B cell (primary cell): ENCODE data around the gene MDGA2. TPM values are rescaled to one million over a fixed set of nuclear protein-coding genes. Genes with fewer than 3 reads are reported as not detected.

ENCODE experiments used
- ATAC-seq: fragments of 200-7000 bp; cut with Tn5 transposase; one replicate; pipeline ENCODE4 v1.10.0; 2021; ENCODE audit warnings: low read depth, mild to moderate bottlenecking, moderate number of reproducible peaks, moderate library complexity
- CTCF ChIA-PET: fragments of 350-600 bp; sonication (Branson Sonifier 250); formaldehyde crosslinking; loops from one replicate; lab custom pipeline; 2021; ENCODE audit warnings: antibody characterized with exemption, inconsistent platforms; lab: Charles Lee
- POLR2A ChIA-PET: fragments of 350-600 bp; sonication (Branson Sonifier 250); formaldehyde crosslinking; loops from one replicate; lab custom pipeline; 2021; ENCODE audit warnings: antibody characterized with exemption; lab: Charles Lee
- DNase-seq: peaks from one replicate; pipeline ENCODE4 v3.0.0; 2013
- H2AFZ ChIP-seq: 2 replicates; pipeline ENCODE4 v1.6.1; 2012; ENCODE audit warnings: mild to moderate bottlenecking, low read depth, low read length; ENCODE audit not compliant: insufficient read depth, poor library complexity, severe bottlenecking
- H3K27ac ChIP-seq, 2 donors: 1 replicate in 1 of 2; 2 replicates in 1 of 2; pipeline ENCODE4 v1.5.1; 2012 to 2013; ENCODE audit warnings: low read length in 2 of 2, mild to moderate bottlenecking in 2 of 2, moderate library complexity in 1 of 2
- H3K27me3 ChIP-seq, 4 experiments: fragments of 200-600 bp in 1 of 4; sonication (generic) in 1 of 4; replicated peaks in 1 of 4; 1 replicate in 2 of 4; 2 replicates in 2 of 4; pipeline versions ENCODE4 v1.6.1 to v1.7.0; 2013 to 2016; ENCODE audit warnings: low read length in 3 of 4, mild to moderate bottlenecking in 2 of 4, mixed read lengths in 1 of 4, moderate library complexity in 1 of 4; ENCODE audit not compliant: insufficient read depth in 4 of 4, control insufficient read depth in 3 of 4; ENCODE audit errors: control extremely low read depth in 1 of 4
- H3K36me3 ChIP-seq, 2 experiments: replicated peaks in 1 of 2; 1 replicate in 1 of 2; 2 replicates in 1 of 2; pipeline versions ENCODE4 v1.6.1 to v1.7.1; 2013; ENCODE audit warnings: low read length in 1 of 2; ENCODE audit not compliant: insufficient read depth in 2 of 2, control insufficient read depth in 1 of 2; ENCODE audit errors: control extremely low read depth in 1 of 2, extremely low read depth in 1 of 2
- H3K4me1 ChIP-seq, 2 donors: fragments of 200-600 bp in 1 of 2; sonication (generic) in 1 of 2; 1 replicate in 1 of 2; 2 replicates in 1 of 2; pipeline versions ENCODE4 v1.5.1 to v1.6.1; 2013 to 2017; ENCODE audit warnings: low read length in 2 of 2; ENCODE audit not compliant: control insufficient read depth in 2 of 2, insufficient read depth in 2 of 2
- H3K4me2 ChIP-seq: replicated peaks from 2 replicates; pipeline ENCODE3; 2012; ENCODE audit warnings: mild to moderate bottlenecking, low read depth, low read length; ENCODE audit not compliant: poor library complexity, severe bottlenecking
- H3K4me3 ChIP-seq, 5 experiments: fragments of 200-600 bp in 1 of 5; sonication (generic) in 1 of 5; 1 replicate in 3 of 5; 2 replicates in 2 of 5; pipeline versions ENCODE4 v1.5.1 to v1.7.0; 2011 to 2016; ENCODE audit warnings: low read length in 4 of 5, mild to moderate bottlenecking in 4 of 5, low read depth in 2 of 5, control low read depth in 1 of 5, moderate library complexity in 1 of 5; ENCODE audit not compliant: insufficient read depth in 1 of 5; ENCODE audit errors: control extremely low read depth in 1 of 5, extremely low read depth in 1 of 5
- H3K79me2 ChIP-seq: fragments of 200-600 bp; sonication (generic); one replicate; pipeline ENCODE4 v1.6.0; 2016; ENCODE audit warnings: low read length; ENCODE audit not compliant: control insufficient read depth, insufficient read depth
- H3K9ac ChIP-seq: fragments of 200-600 bp; sonication (generic); 2 replicates; pipeline ENCODE4 v1.6.1; 2017; ENCODE audit warnings: mild to moderate bottlenecking, low read length, moderate library complexity
- H3K9me3 ChIP-seq, 3 donors: one replicate each; pipeline versions ENCODE4 v1.6.1 to v1.7.1; 2013; ENCODE audit warnings: low read length in 2 of 3; ENCODE audit not compliant: control insufficient read depth in 2 of 3, insufficient read depth in 1 of 3; ENCODE audit errors: control extremely low read depth in 1 of 3
- H4K20me1 ChIP-seq: 2 replicates; pipeline ENCODE4 v1.6.0; 2012; ENCODE audit warnings: mild to moderate bottlenecking, low read length; ENCODE audit not compliant: insufficient read depth, control insufficient read depth, poor library complexity, severe bottlenecking
- H3K27ac Mint-ChIP-seq: one replicate; pipeline ENCODE4 v1.8.0; 2021; ENCODE audit warnings: mixed read lengths
- H3K27me3 Mint-ChIP-seq: one replicate; pipeline ENCODE4 v1.8.0; 2021; ENCODE audit warnings: mixed read lengths
- H3K4me1 Mint-ChIP-seq: one replicate; pipeline ENCODE4 v1.8.0; 2021; ENCODE audit warnings: mixed read lengths
- H3K4me3 Mint-ChIP-seq: one replicate; pipeline ENCODE4 v1.8.0; 2021; ENCODE audit warnings: mixed read lengths
- H3K9me3 Mint-ChIP-seq: one replicate; pipeline ENCODE4 v1.8.0; 2022; ENCODE audit warnings: mixed read lengths; ENCODE audit not compliant: insufficient read depth
- EZH2 ChIP-seq: IDR thresholded peaks from 2 replicates; pipeline ENCODE4 v1.6.1; 2012; ENCODE audit warnings: borderline replicate concordance, low read depth, mild to moderate bottlenecking, moderate library complexity, low read length; ENCODE audit not compliant: insufficient read depth, poor library complexity, severe bottlenecking
- WGBS: methylation state at CpG from one replicate; pipeline ENCODE4 v1.1.5; 2013; ENCODE audit warnings: missing lambda C conversion rate; ENCODE audit not compliant: insufficient coverage; 5-methylcytosine and 5-hydroxymethylcytosine counted together
- intact Hi-C: fragments of 100-400 bp; cut with micrococcal nuclease; formaldehyde crosslinking; loops from one replicate; pipeline ENCODE4 v1.10.0; 2022
- polyA plus RNA-seq: library from polyadenylated mRNA; depleted of rRNA; stranded (reverse); fragments of >200 nt; gene quantifications from 2 replicates; pipeline ENCODE4 v1.2.3, GENCODE V29; 2012
- total RNA-seq, 2 donors: library from RNA; stranded (reverse); fragments of 120-200 nt in 1 of 2; gene quantifications; 1 replicate in 1 of 2; 2 replicates in 1 of 2; pipeline versions ENCODE4 v1.2.3 to v1.2.4, GENCODE V29; 2013 to 2022
- TF ChIP-seq, protein P1 (sequence below): fragments of 200-600 bp; IDR thresholded peaks from one replicate; pipeline ENCODE4 v1.8.0; 2022; ENCODE audit warnings: antibody characterized with exemption, mild to moderate bottlenecking

MDGA2 gene
- total and polyA plus RNA-seq, 2 donors (not counting 1 experiment from before 2014, with no cell fraction given), result not detected

DNA sequence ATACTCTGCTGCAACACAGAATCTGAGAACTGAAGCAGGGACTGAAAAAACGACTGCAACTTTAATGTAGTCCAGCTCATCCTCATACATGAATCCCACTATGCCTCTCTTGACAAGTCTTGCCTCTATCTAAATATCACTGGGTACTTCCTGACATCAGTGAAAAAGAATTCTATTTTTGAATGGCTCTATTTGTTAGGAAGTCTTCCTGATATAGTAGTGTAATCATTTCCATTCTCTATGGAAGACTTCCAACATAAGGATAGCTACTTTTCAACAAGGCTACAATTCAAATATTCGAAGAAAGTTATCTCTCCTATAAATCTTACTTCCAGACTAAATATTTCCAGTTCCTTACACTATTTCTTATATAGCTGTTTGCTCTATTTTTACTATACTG lies 167.5 kb downstream of the MDGA2 start:
- no peaks in the 10 kb centered on the region for H4K20me1 ChIP-seq
- H3K4me1 ChIP-seq, result no peaks in the 10 kb centered on the region
- no peak overlapping the region for H2AFZ ChIP-seq
- Mint-ChIP-seq H3K27ac (no peak overlapping the region), H3K9me3 (no peaks in the 10 kb centered on the region), H3K4me1 (no peaks in the 10 kb centered on the region), H3K27me3 (no peaks in the 10 kb centered on the region), H3K4me3 (no peak overlapping the region)
- H3K9me3 ChIP-seq, result no peaks in the 10 kb centered on the region
- H3K9ac ChIP-seq, result no peak overlapping the region
- DNase-seq (no peak), ATAC-seq (no peak)
- no peaks in the 10 kb centered on the region for H3K79me2 ChIP-seq
- 60% methylated on average over 1 of the region's 2 CpGs for WGBS
- no peak overlapping the region for H3K4me2 ChIP-seq
- H3K27ac ChIP-seq, result no peak overlapping the region
- POLR2A ChIA-PET, result no interaction called here
- no peak for TF ChIP-seq EZH2
- TF ChIP-seq, protein P1, sequence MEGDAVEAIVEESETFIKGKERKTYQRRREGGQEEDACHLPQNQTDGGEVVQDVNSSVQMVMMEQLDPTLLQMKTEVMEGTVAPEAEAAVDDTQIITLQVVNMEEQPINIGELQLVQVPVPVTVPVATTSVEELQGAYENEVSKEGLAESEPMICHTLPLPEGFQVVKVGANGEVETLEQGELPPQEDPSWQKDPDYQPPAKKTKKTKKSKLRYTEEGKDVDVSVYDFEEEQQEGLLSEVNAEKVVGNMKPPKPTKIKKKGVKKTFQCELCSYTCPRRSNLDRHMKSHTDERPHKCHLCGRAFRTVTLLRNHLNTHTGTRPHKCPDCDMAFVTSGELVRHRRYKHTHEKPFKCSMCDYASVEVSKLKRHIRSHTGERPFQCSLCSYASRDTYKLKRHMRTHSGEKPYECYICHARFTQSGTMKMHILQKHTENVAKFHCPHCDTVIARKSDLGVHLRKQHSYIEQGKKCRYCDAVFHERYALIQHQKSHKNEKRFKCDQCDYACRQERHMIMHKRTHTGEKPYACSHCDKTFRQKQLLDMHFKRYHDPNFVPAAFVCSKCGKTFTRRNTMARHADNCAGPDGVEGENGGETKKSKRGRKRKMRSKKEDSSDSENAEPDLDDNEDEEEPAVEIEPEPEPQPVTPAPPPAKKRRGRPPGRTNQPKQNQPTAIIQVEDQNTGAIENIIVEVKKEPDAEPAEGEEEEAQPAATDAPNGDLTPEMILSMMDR, result no peak
- H3K4me3 ChIP-seq, result no peak overlapping the region
- CTCF ChIA-PET, result no interaction called here
- H3K27me3 ChIP-seq, result no peaks in the 10 kb centered on the region
- H3K36me3 ChIP-seq, result no peaks in the 10 kb centered on the region
- intact Hi-C loops, result no loop called here

DNA sequence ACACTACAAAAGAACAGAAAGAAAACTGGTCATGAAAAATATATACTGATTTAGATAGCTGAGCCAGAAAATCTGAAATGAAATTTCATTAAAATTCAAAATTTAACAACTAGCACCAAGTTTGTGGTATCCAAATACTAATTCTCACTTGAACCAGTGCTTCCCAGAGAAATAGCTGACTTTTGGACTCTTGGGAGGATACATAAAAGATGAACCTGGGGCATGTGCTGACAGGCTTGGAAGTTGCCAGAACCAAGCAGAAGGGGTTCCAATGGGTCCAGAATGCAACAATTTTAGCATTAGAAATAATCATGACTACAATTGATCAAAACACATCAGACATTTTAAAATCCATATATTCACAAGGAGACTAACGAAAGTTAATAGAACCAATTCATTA lies 175.0 kb downstream of the MDGA2 start:
- no peak overlapping the region for H3K4me3 Mint-ChIP-seq
- H3K4me1 ChIP-seq, result no peaks in the 10 kb centered on the region
- peaks cover 0 to 4% (median 0%) of the 10 kb centered on the region in 3 donors for H3K9me3 ChIP-seq
- WGBS, result no CpG with 5 or more reads among the region's 1 CpG
- POLR2A ChIA-PET, result no interaction called here
- no peaks in the 10 kb centered on the region for H4K20me1 ChIP-seq
- no peaks in the 10 kb centered on the region for H3K79me2 ChIP-seq
- H3K27ac ChIP-seq, result no peak overlapping the region
- no peaks in the 10 kb centered on the region for H3K27me3 ChIP-seq
- intact Hi-C loops, result no loop called here
- no peaks in the 10 kb centered on the region for H3K36me3 ChIP-seq
- H3K9me3 Mint-ChIP-seq, result peaks cover 2% of the 10 kb centered on the region
- CTCF ChIA-PET, result no interaction called here
- H3K4me1 Mint-ChIP-seq, result no peaks in the 10 kb centered on the region
- H3K27me3 Mint-ChIP-seq, result no peaks in the 10 kb centered on the region
- H2AFZ ChIP-seq, result no peak overlapping the region
- DNase-seq (no peak), ATAC-seq (no peak)
- no peak overlapping the region for H3K9ac ChIP-seq
- H3K27ac Mint-ChIP-seq, result no peak overlapping the region
- no peak overlapping the region for H3K4me2 ChIP-seq
- no peak overlapping the region for H3K4me3 ChIP-seq
- no peak for TF ChIP-seq EZH2
- TF ChIP-seq, protein P1, result no peak
